HG03175 (cell line): ENCODE measurements around the gene HEPN1.
"Not testable (repeated sequence)": the region's sequence is repeated elsewhere in the genome, so short reads cannot be mapped to it uniquely, and the experiment has no call there.

ENCODE experiments used
- ATAC-seq: cut with Tn5 transposase; IDR thresholded peaks from one replicate; pipeline ENCODE4 v1.9.1; 2021; ENCODE audit warnings: mild to moderate bottlenecking, moderate library complexity; ENCODE audit not compliant: unreplicated experiment

The HEPN1 gene

DNA sequence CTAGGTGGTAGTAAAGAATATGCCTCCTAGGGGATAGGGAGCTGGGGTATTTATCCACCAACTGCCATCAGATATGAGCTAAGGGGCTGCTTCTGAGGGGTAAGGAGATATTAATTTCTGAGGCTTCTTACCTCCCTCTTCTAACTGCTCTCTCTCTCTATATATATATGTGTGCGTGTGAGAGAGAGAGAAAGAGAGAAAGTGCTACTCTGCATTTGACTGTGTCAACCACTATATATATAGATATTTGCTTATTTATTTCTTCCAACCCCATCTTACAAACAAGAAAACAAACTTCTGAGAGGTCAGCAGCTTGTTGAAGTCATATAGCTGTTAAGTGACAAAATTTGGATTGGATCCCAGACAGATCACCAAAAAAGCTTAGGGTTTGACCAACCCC lies 22.7 kb downstream of the HEPN1 start:
- ATAC-seq = peak; percentile 46

GRCh38 chr11:124942466-124943253 lies 23.6 kb downstream of the HEPN1 start:
- no peak for ATAC-seq

GRCh38 chr11:124943254-124943616 lies 24.2 kb downstream of the HEPN1 start:
- ATAC-seq = no peak

DNA sequence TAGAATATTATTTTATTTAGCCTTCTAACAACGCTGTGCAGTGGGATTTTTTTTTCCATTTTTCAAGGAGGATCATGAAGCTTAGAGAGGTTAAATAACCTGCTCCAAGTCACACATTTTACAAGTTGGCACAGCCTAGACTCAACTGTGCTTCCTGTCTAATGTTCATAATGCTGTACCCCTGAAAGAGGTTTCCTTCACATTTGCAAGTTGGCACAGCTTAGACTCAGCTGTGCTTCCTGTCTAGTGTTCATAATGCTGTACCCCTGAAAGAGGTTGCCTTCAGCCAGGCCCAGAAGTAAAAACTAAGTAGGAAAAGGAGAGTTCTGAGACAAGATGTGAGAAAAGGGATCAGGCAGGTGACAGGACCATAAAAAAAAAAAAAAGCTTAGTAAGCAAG lies 24.7 kb downstream of the HEPN1 start:
- ATAC-seq = no peak

DNA sequence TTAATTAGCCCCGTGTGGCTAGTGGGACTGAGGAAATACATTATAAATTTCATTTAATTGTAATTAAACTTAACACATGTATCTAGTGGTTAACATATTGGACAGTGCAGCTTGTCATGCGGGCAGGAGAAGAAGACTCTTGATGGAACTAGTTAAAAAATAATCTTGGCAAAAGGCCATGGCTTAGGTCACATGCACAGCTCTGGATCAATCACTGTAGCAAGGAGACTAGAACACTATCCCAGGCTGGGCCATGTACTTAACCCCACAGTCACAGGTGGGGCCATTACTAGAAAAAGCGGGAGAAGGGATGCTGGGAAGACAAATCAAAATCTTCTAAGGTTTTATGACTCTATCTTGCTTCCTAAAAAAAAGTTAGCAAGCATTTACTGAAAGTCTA lies 25.5 kb downstream of the HEPN1 start:
- ATAC-seq = no peak

- ATAC-seq = no peak
Observed at GRCh38 chr11:124945826-124946225, 26.8 kb downstream of the HEPN1 start.

- no peak for ATAC-seq
Observed at GRCh38 chr11:124946735-124947141, 27.7 kb downstream of the HEPN1 start.

- no peak for ATAC-seq
Observed at GRCh38 chr11:124950601-124951330, 31.7 kb downstream of the HEPN1 start.

- no peak for ATAC-seq
Observed at GRCh38 chr11:124951341-124951740, 32.3 kb downstream of the HEPN1 start.

GRCh38 chr11:124953753-124954589 lies 34.9 kb downstream of the HEPN1 start, which contains the start of gene CCDC15:
CCDC15 (plus strand) TSS chr11:124954202; CDS start chr11:124954733, 531 bp downstream.
- ATAC-seq = peak; percentile 100

- no peak for ATAC-seq
Observed at GRCh38 chr11:124954590-124954955, 35.5 kb downstream of the HEPN1 start.

GRCh38 chr11:124955035-124955434 lies 36.0 kb downstream of the HEPN1 start:
- no peak for ATAC-seq

- peak; percentile 96 for ATAC-seq
Observed at GRCh38 chr11:124961972-124962609, 43.0 kb downstream of the HEPN1 start.

DNA sequence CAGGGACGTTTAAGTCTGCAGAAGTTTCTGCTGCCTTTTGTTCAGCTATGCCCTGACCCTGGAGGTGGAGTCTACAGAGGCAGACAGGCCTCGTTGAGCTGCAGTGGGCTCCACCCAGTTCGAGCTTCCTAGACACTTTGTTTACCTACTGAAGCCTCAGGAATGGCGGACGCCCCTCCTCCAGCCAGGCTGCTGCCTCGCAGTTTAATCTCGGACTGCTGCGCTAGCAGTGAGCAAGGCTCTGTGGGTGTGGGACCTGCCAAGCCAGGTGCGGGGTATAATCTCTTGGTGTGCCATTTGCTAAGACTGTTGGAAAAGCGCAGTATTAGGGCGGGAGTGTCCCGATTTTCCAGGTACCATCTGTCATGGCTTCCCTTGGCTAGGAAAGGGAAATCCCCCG lies 49.1 kb downstream of the HEPN1 start:
- not testable (repeated sequence) for ATAC-seq
